Measurements from ENCODE around the gene PNMA8B. TPM values are rescaled to one million over a fixed set of nuclear protein-coding genes. Genes with fewer than 3 reads are reported as not detected.

PNMA8B gene
- total and polyA plus RNA-seq, 2 experiments from 2014 or later, result 0.50 to 1.0 TPM

GRCh38 chr19:46447006-46447405, 48.7 kb downstream of the PNMA8B start:
- Histone ChIP-seq H3K9me2 (replicated peaks; ENCODE audit: insufficient read depth) (no peaks in the 10 kb centered on the region), H2AFZ (no peak overlapping the region), H3K79me2 (no peaks in the 10 kb centered on the region), H3K4me1 (ENCODE audit: insufficient read depth) (peaks cover 6% of the 10 kb centered on the region), H3K4me2 (no peak overlapping the region), H3K27ac (no peak overlapping the region), H3K9me3 (ENCODE audit: low read depth) (no peaks in the 10 kb centered on the region), H3K36me3 (replicated peaks; ENCODE audit: insufficient read depth, low read depth) (no peaks in the 10 kb centered on the region), H4K20me1 (ENCODE audit: insufficient read depth, poor library complexity, severe bottlenecking) (no peaks in the 10 kb centered on the region), H3K27me3 (no peaks in the 10 kb centered on the region), H3K4me3 (no peak overlapping the region)
- DNase-seq (ENCODE audit: low spot score), result no peak
- WGBS (ENCODE audit: low lambda C conversion rate, missing lambda C conversion rate), result 49% methylated on average over 3 of the region's 3 CpGs
- TF ChIP-seq EZH2phosphoT487 (IDR thresholded peaks at IDR 0.05; ENCODE audit: low read depth, severe bottlenecking, unreplicated experiment) (no peak), EZH2 (IDR thresholded peaks at IDR 0.05; ENCODE audit: borderline replicate concordance) (no peak), CTCF (IDR thresholded peaks at IDR 0.05; ENCODE audit: poor library complexity) (no peak)

GRCh38 chr19:46446021-46446420, 49.6 kb downstream of the PNMA8B start:
- H3K27ac ChIP-seq, result no peak overlapping the region
- H3K4me1 ChIP-seq (ENCODE audit: insufficient read depth), result peaks cover 6% of the 10 kb centered on the region
- no peaks in the 10 kb centered on the region for H3K36me3 ChIP-seq (replicated peaks; ENCODE audit: insufficient read depth, low read depth)
- WGBS (ENCODE audit: low lambda C conversion rate, missing lambda C conversion rate), result 82% methylated on average over 15 of the region's 15 CpGs
- H3K27me3 ChIP-seq, result no peaks in the 10 kb centered on the region
- H3K4me2 ChIP-seq, result no peak overlapping the region
- H3K9me3 ChIP-seq (ENCODE audit: low read depth), result no peaks in the 10 kb centered on the region
- H3K4me3 ChIP-seq, result no peak overlapping the region
- H4K20me1 ChIP-seq (ENCODE audit: insufficient read depth, poor library complexity, severe bottlenecking), result no peaks in the 10 kb centered on the region
- no peaks in the 10 kb centered on the region for H3K9me2 ChIP-seq (replicated peaks; ENCODE audit: insufficient read depth)
- H3K79me2 ChIP-seq, result no peaks in the 10 kb centered on the region
- H2AFZ ChIP-seq, result no peak overlapping the region
- TF ChIP-seq EZH2phosphoT487 (IDR thresholded peaks at IDR 0.05; ENCODE audit: low read depth, severe bottlenecking, unreplicated experiment) (no peak), EZH2 (IDR thresholded peaks at IDR 0.05; ENCODE audit: borderline replicate concordance) (no peak), CTCF (IDR thresholded peaks at IDR 0.05; ENCODE audit: poor library complexity) (no peak)
- no peak for DNase-seq (ENCODE audit: low spot score)

GRCh38 chr19:46442808-46443450, 52.7 kb downstream of the PNMA8B start:
- Histone ChIP-seq H4K20me1 (ENCODE audit: insufficient read depth, poor library complexity, severe bottlenecking) (no peaks in the 10 kb centered on the region), H2AFZ (no peak overlapping the region), H3K9me2 (replicated peaks; ENCODE audit: insufficient read depth) (no peaks in the 10 kb centered on the region), H3K4me2 (no peak overlapping the region), H3K79me2 (no peaks in the 10 kb centered on the region), H3K27me3 (no peaks in the 10 kb centered on the region), H3K4me1 (ENCODE audit: insufficient read depth) (peaks cover 6% of the 10 kb centered on the region), H3K36me3 (replicated peaks; ENCODE audit: insufficient read depth, low read depth) (no peaks in the 10 kb centered on the region), H3K4me3 (no peak overlapping the region), H3K27ac (no peak overlapping the region), H3K9me3 (ENCODE audit: low read depth) (no peaks in the 10 kb centered on the region)
- DNase-seq (ENCODE audit: low spot score), result no peak
- WGBS (ENCODE audit: low lambda C conversion rate, missing lambda C conversion rate), result 73% methylated on average over 8 of the region's 8 CpGs
- TF ChIP-seq EZH2 (IDR thresholded peaks at IDR 0.05; ENCODE audit: borderline replicate concordance), result no peak
- TF ChIP-seq CTCF (IDR thresholded peaks at IDR 0.05; ENCODE audit: poor library complexity), result no peak
- TF ChIP-seq EZH2phosphoT487 (IDR thresholded peaks at IDR 0.05; ENCODE audit: low read depth, severe bottlenecking, unreplicated experiment), result no peak
